GM12874 (cell line): ENCODE data around the gene SLC25A25.

Experiments
- TF ChIP-seq, protein P1 (sequence below): IDR thresholded peaks from 2 replicates; pipeline ENCODE4 v1.5.1; 2011; ENCODE audit warnings: low read depth, mild to moderate bottlenecking, control low read depth, low read length, moderate library complexity; ENCODE audit not compliant: insufficient read depth

SLC25A25 gene

DNA sequence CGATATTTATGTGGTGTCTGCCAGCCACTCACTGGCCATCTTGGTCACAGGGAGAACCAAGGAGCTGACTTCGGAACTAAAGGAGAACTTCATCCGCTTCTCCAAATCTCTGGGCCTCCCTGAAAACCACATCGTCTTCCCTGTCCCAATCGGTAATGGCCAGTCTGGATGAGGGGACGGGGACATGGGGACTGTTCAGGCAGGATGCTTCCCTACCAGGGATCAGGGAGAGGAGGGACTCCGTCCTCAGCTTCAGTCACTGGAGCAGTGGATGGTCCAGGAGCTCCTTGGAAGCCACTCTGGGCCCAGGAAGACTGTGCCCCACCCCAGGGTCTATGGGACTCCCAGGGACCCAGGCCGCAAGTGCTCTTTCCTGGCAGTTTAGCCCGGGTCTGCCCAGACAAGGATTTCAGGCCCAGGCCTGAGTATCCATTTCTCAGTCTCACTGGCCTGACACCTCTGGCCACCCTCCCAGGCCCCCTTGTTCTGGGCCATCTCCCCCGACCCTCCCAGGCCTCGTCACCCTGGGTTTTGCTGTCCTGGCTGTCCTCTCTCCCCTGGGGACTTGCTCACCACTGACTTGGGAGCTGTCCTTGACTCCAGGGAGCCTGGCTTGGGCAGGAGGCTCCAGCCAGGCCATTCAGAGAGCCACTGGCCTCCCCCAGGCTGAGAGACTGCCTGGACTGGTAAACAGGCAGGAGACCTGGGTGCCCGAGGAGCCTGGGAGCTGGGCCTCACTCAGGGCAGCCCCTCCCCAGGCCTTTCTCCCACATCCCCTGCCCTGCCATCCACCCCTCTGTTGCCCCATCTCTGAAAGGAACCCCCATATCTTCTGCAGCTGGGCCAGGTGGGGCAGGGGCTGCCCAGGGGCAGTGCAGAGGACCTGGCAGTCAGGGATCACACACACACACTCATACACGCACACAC, 84.4 kb downstream of the SLC25A25 start:
- TF ChIP-seq, protein P1, sequence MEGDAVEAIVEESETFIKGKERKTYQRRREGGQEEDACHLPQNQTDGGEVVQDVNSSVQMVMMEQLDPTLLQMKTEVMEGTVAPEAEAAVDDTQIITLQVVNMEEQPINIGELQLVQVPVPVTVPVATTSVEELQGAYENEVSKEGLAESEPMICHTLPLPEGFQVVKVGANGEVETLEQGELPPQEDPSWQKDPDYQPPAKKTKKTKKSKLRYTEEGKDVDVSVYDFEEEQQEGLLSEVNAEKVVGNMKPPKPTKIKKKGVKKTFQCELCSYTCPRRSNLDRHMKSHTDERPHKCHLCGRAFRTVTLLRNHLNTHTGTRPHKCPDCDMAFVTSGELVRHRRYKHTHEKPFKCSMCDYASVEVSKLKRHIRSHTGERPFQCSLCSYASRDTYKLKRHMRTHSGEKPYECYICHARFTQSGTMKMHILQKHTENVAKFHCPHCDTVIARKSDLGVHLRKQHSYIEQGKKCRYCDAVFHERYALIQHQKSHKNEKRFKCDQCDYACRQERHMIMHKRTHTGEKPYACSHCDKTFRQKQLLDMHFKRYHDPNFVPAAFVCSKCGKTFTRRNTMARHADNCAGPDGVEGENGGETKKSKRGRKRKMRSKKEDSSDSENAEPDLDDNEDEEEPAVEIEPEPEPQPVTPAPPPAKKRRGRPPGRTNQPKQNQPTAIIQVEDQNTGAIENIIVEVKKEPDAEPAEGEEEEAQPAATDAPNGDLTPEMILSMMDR = no peak

DNA sequence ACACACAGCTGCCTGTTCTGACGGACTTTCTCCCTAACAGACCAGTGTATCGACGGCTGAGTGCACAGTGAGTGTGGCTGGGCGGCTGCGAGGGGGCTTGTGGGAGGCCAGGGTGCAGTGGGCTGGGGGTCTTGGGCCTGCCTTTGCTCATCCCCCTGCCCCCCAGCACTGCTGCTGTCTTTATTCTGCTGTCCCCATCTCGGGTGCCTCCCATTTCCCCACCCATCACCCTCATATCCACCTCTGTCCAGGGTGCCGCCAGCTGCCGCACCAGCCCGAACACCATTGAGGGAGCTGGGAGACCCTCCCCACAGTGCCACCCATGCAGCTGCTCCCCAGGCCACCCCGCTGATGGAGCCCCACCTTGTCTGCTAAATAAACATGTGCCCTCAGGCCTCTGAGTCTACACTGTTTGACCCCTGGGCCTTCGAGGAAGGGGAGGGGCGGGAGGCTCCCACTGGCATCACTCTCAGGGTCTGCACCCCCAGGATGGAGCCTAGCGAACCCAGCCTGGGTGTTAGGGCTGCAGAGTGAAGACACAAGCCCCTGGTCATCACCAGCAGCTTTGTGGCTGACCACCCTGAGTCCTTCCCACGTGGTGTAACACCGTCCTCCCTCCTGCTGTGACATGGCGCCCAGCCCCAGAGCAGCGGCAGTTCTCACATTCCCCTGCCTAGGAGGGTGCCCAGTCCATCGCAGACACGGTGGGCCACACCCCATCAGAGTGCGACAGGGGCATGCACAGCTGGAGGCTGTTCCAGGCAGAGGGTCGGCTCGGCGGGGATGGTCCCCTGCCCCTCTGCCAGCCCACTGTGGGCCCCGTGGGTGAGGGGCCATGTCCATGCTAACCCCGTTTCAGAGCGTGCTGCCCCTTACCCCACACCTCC, 85.3 kb downstream of the SLC25A25 start:
- TF ChIP-seq, protein P1 = no peak

DNA sequence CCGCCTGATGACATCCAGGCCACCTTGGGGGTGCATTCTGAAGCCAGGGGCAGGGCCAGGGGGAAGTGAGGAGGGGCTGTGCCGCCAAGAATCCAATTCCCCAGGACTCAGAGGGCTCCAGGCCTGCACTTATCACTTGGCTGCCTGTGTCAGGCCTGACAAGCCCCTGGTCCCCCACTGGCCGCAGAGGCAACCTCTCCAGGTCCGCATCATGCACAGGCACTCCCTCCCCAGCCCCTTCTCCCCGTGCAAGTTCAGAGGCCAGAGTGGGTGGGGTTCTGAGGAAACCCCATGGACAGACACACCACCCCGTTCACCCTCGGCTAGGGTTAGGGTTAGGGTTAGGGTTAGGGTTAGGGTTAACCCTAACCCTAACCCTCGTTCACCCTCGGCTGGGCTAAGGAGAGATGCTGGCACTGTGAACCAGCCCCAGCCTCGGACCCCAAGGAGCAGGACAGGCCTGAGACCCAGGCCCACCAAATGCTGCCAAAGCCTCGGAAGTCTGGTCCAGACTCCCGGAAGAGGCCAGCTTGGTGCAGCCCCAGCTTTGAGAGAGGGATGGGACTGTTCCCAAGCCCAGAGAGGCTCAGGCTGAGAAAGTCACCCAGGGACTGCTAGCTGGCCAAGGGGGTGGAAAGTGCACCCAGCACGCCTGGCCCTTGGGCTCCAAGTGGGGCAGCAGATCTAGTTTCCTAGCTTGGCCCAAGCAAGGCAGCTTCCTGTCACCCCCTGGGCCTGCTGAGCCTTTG, 86.1 kb downstream of the SLC25A25 start:
- TF ChIP-seq, protein P1 = no peak

DNA sequence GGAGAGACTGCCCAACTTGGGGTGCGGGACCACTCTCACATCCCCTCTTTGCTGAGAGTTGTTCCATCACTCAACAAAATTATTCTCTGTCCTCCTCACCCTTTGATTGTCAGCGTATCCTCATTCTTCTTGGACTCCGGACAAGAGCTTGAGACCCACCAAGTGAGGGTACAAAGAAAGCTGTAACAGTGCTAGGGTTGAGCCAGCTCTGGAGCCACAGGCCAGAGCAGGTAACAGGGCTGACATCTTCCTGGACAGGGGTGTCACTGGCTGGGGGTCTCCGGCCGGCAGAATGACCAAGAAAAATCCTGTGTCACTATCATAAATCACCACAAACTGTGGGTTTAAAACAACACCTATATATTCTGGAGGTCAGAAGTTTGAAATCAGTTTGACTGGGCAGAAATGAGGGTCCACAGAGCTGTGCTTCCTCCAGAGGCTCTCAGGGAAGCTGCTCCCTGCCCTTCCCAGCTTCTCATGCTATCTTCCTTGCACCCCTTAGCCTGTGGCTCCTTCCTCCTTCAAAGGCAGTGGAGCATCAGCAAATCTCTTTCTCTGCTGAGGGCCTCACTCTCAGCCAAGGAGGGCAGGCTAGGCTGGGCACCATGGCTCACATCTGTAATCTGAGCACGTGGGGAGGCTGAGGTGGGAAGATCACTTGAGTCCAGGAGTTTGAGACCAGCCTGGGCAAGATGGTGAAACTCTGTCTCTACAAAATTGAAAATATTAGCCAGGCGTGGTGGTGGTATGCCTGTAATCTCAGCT, 87.9 kb downstream of the SLC25A25 start:
- TF ChIP-seq, protein P1 = no peak
